AG20443 (cell line): ENCODE data around the gene FAM222B.
A peak's percentile ranks its signal among the peaks of the same experiment; 100 is the strongest.
"Not testable (repeated sequence)": the region's sequence is repeated elsewhere in the genome, so short reads cannot be mapped to it uniquely, and the experiment has no call there.

ENCODE experiments used
- DNase-seq: peaks from one replicate; pipeline ENCODE4 v3.0.0; 2012; ENCODE audit warnings: low spot score, mixed read lengths

Gene FAM222B

GRCh38 chr17:28744972-28745785 lies 97.4 kb downstream of the FAM222B start:
- peak; percentile 33 for DNase-seq

- DNase-seq, result peak; percentile 79
These were observed 98.3 kb downstream of the FAM222B start for GRCh38 chr17:28744104-28744971.

GRCh38 chr17:28743243-28744103 lies 99.1 kb downstream of the FAM222B start, which contains the start of gene TRAF4:
Gene TRAF4 (plus strand): TSS chr17:28744011. CDS start chr17:28744113, 102 bp downstream.
- peak; percentile 93 for DNase-seq

GRCh38 chr17:28741358-28742349 lies 100.9 kb downstream of the FAM222B start:
- no peak for DNase-seq

- DNase-seq, result no peak
These were observed 101.9 kb downstream of the FAM222B start for GRCh38 chr17:28740406-28741357.

GRCh38 chr17:28738680-28739384 lies 103.8 kb downstream of the FAM222B start:
- DNase-seq, result no peak

GRCh38 chr17:28737770-28738679 lies 104.6 kb downstream of the FAM222B start:
- no peak for DNase-seq

GRCh38 chr17:28737316-28737715 lies 105.3 kb downstream of the FAM222B start:
- DNase-seq, result no peak

GRCh38 chr17:28735913-28736769 lies 106.4 kb downstream of the FAM222B start:
- DNase-seq, result not testable (repeated sequence)

- DNase-seq, result no peak
These were observed 107.3 kb downstream of the FAM222B start for GRCh38 chr17:28735242-28735722.

- DNase-seq, result no peak
These were observed 107.8 kb downstream of the FAM222B start for GRCh38 chr17:28734712-28735241.

GRCh38 chr17:28733346-28733745 lies 109.2 kb downstream of the FAM222B start:
- DNase-seq, result no peak

GRCh38 chr17:28729950-28730330 lies 112.7 kb downstream of the FAM222B start:
- no peak for DNase-seq

GRCh38 chr17:28728364-28729200 lies 114.0 kb downstream of the FAM222B start, which contains the start of gene NEK8:
Gene NEK8 (plus strand): TSS chr17:28728788. CDS start chr17:28728814, 26 bp downstream.
- peak; percentile 96 for DNase-seq
